Testis (tissue), 3 donors: Measurements from ENCODE around the gene NUP62. TPM values are rescaled to one million over a fixed set of nuclear protein-coding genes. Genes with fewer than 3 reads are reported as not detected.

Experiments
- DNase-seq: peaks from one replicate; pipeline ENCODE4 v3.0.0-alpha.2; 2019
- H3K27ac ChIP-seq, 2 donors: fragments of 200-600 bp; sonication (generic); one replicate each; pipeline ENCODE4 v1.5.1; 2019
- H3K27me3 ChIP-seq: fragments of 200-600 bp; sonication (generic); one replicate; pipeline ENCODE4 v1.5.1; 2019
- H3K36me3 ChIP-seq: fragments of 200-600 bp; sonication (generic); one replicate; pipeline ENCODE4 v1.5.1; 2017; ENCODE audit warnings: low read depth; ENCODE audit errors: missing control alignments
- H3K4me1 ChIP-seq: fragments of 200-600 bp; sonication (generic); one replicate; pipeline ENCODE4 v1.5.1; 2019
- H3K4me3 ChIP-seq, 2 donors: fragments of 200-600 bp; sonication (generic); one replicate each; pipeline ENCODE4 v1.5.1; 2017 to 2019
- H3K9me3 ChIP-seq: fragments of 200-600 bp; sonication (generic); one replicate; pipeline ENCODE4 v1.5.1; 2017
- POLR2A ChIP-seq: fragments of 450-650 bp; IDR thresholded peaks from one replicate; pipeline ENCODE4 v1.6.1; 2017; ENCODE audit warnings: antibody characterized with exemption, mild to moderate bottlenecking, moderate library complexity
- WGBS, 2 donors: methylation state at CpG; one replicate each; pipeline ENCODE4 v1.1.5; 2018; 5-methylcytosine and 5-hydroxymethylcytosine counted together
- intact Hi-C: fragments of 100-400 bp; cut with DNase I; formaldehyde crosslinking; loops from one replicate; pipeline ENCODE4 v1.15.1; 2023; ENCODE audit warnings: low total_unique reads
- polyA plus RNA-seq: library from polyadenylated mRNA; stranded (reverse); fragments of 350-450 nt; fragmentation: Illumina TruSeq; extraction: RNeasy Lipid Tissue Mini Kit (QIAGEN cat#74804); gene quantifications from one replicate; pipeline ENCODE4 v1.2.3, GENCODE V29; 2014; ENCODE audit warnings: low read depth, low replicate concordance; ENCODE audit not compliant: insufficient read depth
- total RNA-seq, 2 donors: library from RNA; depleted of rRNA; stranded (reverse); fragments of >200 nt; gene quantifications; one replicate each; pipeline ENCODE4 v1.2.3, GENCODE V29; 2016
- TF ChIP-seq, protein P1 (sequence below), 3 experiments: fragments of 450-650 bp in 2 of 3; fragments of 200-600 bp in 1 of 3; sonication (generic) in 1 of 3; IDR thresholded peaks; one replicate each; pipeline ENCODE4 v1.5.1; 2016 to 2019; ENCODE audit warnings: antibody characterized with exemption in 3 of 3, mild to moderate bottlenecking in 2 of 3, moderate library complexity in 1 of 3

Gene NUP62
- total and polyA plus RNA-seq, 3 donors from 2014 or later: 78.4 to 135 (median 112) TPM

DNA sequence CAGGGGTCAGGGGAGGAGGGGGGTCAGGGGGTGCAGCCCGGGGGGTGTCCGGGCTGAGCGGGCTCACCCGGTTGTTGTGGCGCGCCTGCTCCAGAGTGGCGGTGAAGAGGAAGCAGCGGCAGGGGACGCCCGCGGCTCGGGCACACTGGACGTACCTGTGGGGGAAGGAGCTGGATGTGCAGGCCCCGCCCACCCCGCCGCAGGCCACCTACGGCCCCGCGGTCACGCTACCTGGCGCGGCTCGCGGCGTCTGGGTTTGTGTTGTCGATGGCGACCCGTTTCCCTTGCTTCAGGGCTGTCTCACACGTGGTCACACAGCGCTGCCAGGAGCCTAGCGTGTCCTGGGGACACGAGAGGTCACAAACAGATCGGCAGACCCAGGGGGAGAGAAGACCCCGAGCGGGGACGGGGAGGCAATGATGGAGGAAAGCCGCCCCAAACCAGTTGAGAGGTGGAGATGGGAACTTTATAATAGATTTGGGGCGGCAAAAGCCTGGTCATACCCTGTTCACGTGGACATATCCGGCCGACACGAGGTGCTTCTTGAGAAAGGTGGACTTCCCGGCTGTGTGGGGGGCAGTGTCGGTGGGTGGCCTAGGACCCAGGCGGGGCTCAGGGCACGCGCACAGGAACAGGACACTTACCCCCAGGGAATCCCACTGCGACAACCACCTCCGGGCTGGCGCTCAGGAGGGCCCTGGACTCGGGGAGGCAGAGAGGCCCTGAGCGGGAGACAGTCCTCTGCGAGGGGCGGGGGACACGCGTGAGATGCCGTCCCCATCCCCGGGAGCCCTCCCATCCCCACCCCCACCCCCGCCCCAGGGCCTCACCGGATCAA lies 67.5 kb downstream of the NUP62 start:
- intact Hi-C loops: no loop called here
- peak; percentile 58 for DNase-seq
- Histone ChIP-seq H3K4me1 (peaks cover 75% of the 10 kb centered on the region), H3K9me3 (no peaks in the 10 kb centered on the region), H3K36me3 (no peaks in the 10 kb centered on the region), H3K4me3 (peak overlapping the region; percentile 15), H3K27ac (peak overlapping the region; percentile 89 to 94), H3K27me3 (no peaks in the 10 kb centered on the region)
- WGBS, 2 donors: 59 to 79% methylated on average over 34 to 54 of the region's 60 CpGs
- TF ChIP-seq POLR2A: no peak
- TF ChIP-seq, protein P1, sequence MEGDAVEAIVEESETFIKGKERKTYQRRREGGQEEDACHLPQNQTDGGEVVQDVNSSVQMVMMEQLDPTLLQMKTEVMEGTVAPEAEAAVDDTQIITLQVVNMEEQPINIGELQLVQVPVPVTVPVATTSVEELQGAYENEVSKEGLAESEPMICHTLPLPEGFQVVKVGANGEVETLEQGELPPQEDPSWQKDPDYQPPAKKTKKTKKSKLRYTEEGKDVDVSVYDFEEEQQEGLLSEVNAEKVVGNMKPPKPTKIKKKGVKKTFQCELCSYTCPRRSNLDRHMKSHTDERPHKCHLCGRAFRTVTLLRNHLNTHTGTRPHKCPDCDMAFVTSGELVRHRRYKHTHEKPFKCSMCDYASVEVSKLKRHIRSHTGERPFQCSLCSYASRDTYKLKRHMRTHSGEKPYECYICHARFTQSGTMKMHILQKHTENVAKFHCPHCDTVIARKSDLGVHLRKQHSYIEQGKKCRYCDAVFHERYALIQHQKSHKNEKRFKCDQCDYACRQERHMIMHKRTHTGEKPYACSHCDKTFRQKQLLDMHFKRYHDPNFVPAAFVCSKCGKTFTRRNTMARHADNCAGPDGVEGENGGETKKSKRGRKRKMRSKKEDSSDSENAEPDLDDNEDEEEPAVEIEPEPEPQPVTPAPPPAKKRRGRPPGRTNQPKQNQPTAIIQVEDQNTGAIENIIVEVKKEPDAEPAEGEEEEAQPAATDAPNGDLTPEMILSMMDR (IDR thresholded peaks at IDR 0.05): no peak

DNA sequence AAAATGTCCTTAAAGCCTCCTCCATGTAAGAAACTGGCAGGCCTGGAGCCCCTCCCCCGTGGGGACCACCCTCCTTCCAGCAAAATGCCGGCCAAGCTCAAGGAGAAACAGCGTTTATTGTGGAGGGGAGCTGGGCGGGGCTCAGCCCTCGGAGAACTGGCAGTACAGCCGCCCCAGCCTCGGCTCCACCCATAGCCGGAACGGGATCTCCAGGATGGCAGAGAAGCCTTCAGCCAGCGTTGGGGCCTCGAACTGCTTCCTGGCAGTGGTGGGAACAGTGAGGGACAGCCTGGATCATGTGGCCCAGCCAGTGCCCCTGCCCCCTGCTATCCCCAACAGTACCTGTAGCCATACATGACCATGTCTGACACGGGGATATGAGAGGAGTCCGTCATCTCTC lies 68.2 kb downstream of the NUP62 start:
- H3K9me3 ChIP-seq: no peaks in the 10 kb centered on the region
- peak; percentile 89 for DNase-seq
- WGBS, 2 donors: 10 to 29% methylated on average over 1 to 12 of the region's 13 CpGs
- no peaks in the 10 kb centered on the region for H3K27me3 ChIP-seq
- intact Hi-C loops: no loop called here
- no peaks in the 10 kb centered on the region for H3K36me3 ChIP-seq
- peak overlapping the region in 1 of 2 donors; percentile 15 for H3K4me3 ChIP-seq
- TF ChIP-seq POLR2A: no peak
- TF ChIP-seq, protein P1 (IDR thresholded peaks at IDR 0.05): no peak
- peak overlapping the region; percentile 89 to 94 for H3K27ac ChIP-seq
- H3K4me1 ChIP-seq: peaks cover 68% of the 10 kb centered on the region

DNA sequence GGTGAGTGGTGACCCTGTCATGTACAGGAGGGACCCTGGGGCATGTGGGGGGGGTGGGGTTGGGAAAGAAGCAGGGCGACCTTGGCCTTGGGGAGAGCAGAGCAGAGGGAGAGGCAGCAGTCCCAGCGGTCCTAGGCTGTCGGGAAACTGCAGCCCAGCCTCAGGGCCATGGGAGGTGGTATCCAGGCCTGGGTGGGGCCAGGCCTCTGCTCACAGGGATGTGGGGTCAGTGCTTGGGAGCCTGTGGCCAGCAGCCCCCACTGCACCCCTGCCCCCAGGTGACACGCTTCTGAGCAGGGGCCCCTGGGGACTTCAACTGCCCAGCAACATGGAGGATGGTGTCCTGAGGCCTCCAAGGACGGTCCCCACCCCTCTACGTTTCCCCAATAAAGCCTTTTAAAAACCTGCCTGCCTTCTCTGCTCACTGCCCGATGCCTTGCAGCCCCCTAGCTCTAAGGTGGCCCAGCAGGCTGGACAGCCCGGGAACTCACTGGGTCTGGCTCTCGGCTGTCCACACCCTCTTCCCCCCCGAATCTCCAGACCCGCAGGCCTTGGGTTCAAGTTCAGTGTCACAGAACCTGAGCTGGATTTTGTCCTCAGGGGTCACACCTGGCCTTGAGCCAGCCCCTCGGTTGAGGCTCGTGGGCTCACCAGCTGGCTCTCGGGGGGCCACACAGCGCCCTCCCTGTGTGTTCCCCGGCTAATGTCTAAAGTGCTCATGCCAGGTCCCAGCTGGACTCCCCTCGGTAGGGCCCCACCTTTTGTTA lies 68.8 kb downstream of the NUP62 start:
- H3K4me3 ChIP-seq: no peak overlapping the region
- DNase-seq: no peak
- H3K9me3 ChIP-seq: no peaks in the 10 kb centered on the region
- H3K4me1 ChIP-seq: peaks cover 63% of the 10 kb centered on the region
- H3K36me3 ChIP-seq: no peaks in the 10 kb centered on the region
- TF ChIP-seq, protein P1 (IDR thresholded peaks at IDR 0.05): no peak
- no peak for TF ChIP-seq POLR2A
- intact Hi-C loops: no loop called here
- 43 to 49% methylated on average over 10 to 17 of the region's 17 CpGs for WGBS, 2 donors
- peak overlapping the region; percentile 89 to 94 for H3K27ac ChIP-seq
- H3K27me3 ChIP-seq: no peaks in the 10 kb centered on the region

DNA sequence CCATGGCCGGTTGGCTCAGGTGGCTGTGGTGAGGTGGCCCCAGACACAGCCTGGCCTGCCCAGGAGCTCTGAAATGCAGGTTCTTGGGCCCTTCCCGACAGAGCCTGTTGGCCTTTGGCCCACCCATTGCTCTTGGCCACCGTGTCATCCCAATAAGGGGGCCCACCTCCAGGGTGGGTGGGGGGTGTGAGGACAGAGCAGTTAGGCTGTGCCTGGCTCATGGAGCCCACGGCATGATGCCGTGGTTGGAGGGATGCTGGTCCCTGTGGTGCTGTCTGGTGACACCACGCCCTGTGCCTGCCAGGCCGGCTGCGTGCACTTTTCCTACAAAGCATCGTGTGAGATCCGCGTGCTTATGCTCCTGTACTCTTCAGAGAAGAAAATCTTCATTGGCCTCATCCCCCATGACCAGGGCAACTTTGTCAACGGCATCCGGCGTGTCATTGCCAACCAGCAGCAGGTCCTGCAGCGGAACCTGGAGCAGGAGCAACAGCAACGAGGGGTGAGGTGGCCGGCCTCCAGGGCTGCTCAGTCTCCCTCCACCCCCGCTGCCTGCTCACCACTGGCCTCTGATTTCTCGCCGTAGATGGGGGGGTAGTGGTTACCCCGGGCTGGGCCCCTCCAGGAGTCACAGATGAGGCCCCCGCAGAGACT lies 69.5 kb downstream of the NUP62 start:
- 51 to 85% methylated on average over 12 to 22 of the region's 22 CpGs for WGBS, 2 donors
- peak overlapping the region; percentile 89 to 94 for H3K27ac ChIP-seq
- no peaks in the 10 kb centered on the region for H3K9me3 ChIP-seq
- intact Hi-C loops: no loop called here
- peak; percentile 54 for DNase-seq
- no peak overlapping the region for H3K4me3 ChIP-seq
- TF ChIP-seq, protein P1 (IDR thresholded peaks at IDR 0.05): no peak
- no peak for TF ChIP-seq POLR2A
- peaks cover 55% of the 10 kb centered on the region for H3K4me1 ChIP-seq
- H3K27me3 ChIP-seq: no peaks in the 10 kb centered on the region
- no peaks in the 10 kb centered on the region for H3K36me3 ChIP-seq
